CD14-positive monocyte (primary cell): ENCODE results near the gene GRB7. TPM values are rescaled to one million over a fixed set of nuclear protein-coding genes. Genes with fewer than 3 reads are reported as not detected.

Source experiments
- DNase-seq, 3 donors: peaks; one replicate each; pipeline ENCODE4 v3.0.0-alpha.2; 2011 to 2022
- H2AFZ ChIP-seq: 2 replicates; pipeline ENCODE4 v1.6.0; 2012; ENCODE audit warnings: mild to moderate bottlenecking, low read depth, low read length, inconsistent platforms; ENCODE audit not compliant: insufficient read depth, poor library complexity, severe bottlenecking
- H3K27ac ChIP-seq, 2 donors: 1 replicate in 1 of 2; 2 replicates in 1 of 2; pipeline ENCODE4 v1.5.1; 2012 to 2013; ENCODE audit warnings: low read length in 2 of 2, control low read depth in 1 of 2, inconsistent platforms in 1 of 2, low read depth in 1 of 2, mild to moderate bottlenecking in 1 of 2
- H3K27me3 ChIP-seq, 2 donors: one replicate each; pipeline versions ENCODE4 v1.6.0 to v1.6.1; 2011 to 2013; ENCODE audit warnings: low read length in 2 of 2; ENCODE audit not compliant: control insufficient read depth in 2 of 2, insufficient read depth in 2 of 2
- H3K36me3 ChIP-seq, 2 donors: replicated peaks in 1 of 2; 1 replicate in 1 of 2; 2 replicates in 1 of 2; pipeline versions ENCODE4 v1.5.1 to v1.6.1; 2012 to 2013; ENCODE audit warnings: low read length in 2 of 2, control low read depth in 1 of 2, inconsistent platforms in 1 of 2, mild to moderate bottlenecking in 1 of 2; ENCODE audit not compliant: insufficient read depth in 2 of 2, control insufficient read depth in 1 of 2
- H3K4me1 ChIP-seq, 2 donors: 1 replicate in 1 of 2; 2 replicates in 1 of 2; pipeline versions ENCODE4 v1.5.1 to v1.6.1; 2012 to 2013; ENCODE audit warnings: low read length in 2 of 2, control low read depth in 1 of 2, inconsistent platforms in 1 of 2, mild to moderate bottlenecking in 1 of 2, moderate library complexity in 1 of 2; ENCODE audit not compliant: insufficient read depth in 2 of 2, control insufficient read depth in 1 of 2
- H3K4me2 ChIP-seq: replicated peaks from 2 replicates; pipeline ENCODE3; 2012; ENCODE audit warnings: low read length, moderate library complexity, mild to moderate bottlenecking; ENCODE audit not compliant: poor library complexity, severe bottlenecking; ENCODE audit errors: extremely low read depth
- H3K4me3 ChIP-seq, 3 experiments: fragments of 200-600 bp in 1 of 3; sonication (generic) in 1 of 3; replicated peaks in 1 of 3; 1 replicate in 2 of 3; 2 replicates in 1 of 3; pipeline ENCODE4 v1.5.1; 2011 to 2013; ENCODE audit warnings: low read length in 3 of 3, mild to moderate bottlenecking in 3 of 3, control low read depth in 2 of 3, low read depth in 2 of 3, inconsistent platforms in 1 of 3, moderate library complexity in 1 of 3
- H3K79me2 ChIP-seq: 2 replicates; pipeline ENCODE4 v1.6.0; 2012; ENCODE audit warnings: mild to moderate bottlenecking, control low read depth, inconsistent platforms, low read length, moderate library complexity; ENCODE audit not compliant: insufficient read depth
- H3K9ac ChIP-seq: 2 replicates; pipeline ENCODE4 v1.6.0; 2017; ENCODE audit warnings: low read length, mild to moderate bottlenecking; ENCODE audit not compliant: insufficient read depth, poor library complexity, severe bottlenecking
- H3K9me3 ChIP-seq, 2 donors: replicated peaks in 1 of 2; 1 replicate in 1 of 2; 2 replicates in 1 of 2; pipeline versions ENCODE4 v1.5.1 to v1.6.1; 2012 to 2013; ENCODE audit warnings: low read length in 2 of 2, control low read depth in 1 of 2; ENCODE audit not compliant: control insufficient read depth in 1 of 2, insufficient read depth in 1 of 2
- H4K20me1 ChIP-seq: 2 replicates; pipeline ENCODE4 v1.6.0; 2012; ENCODE audit warnings: mild to moderate bottlenecking, low read length, control low read depth, moderate library complexity; ENCODE audit not compliant: insufficient read depth
- H3K27ac Mint-ChIP-seq, 7 donors: one replicate each; pipeline ENCODE4 v1.8.0; 2020; ENCODE audit warnings: mild to moderate bottlenecking in 7 of 7, mixed read lengths in 7 of 7, moderate library complexity in 6 of 7, inconsistent platforms in 2 of 7
- H3K27me3 Mint-ChIP-seq, 3 donors: one replicate each; pipeline ENCODE4 v1.8.0; 2021 to 2022; ENCODE audit warnings: low read depth in 3 of 3, mild to moderate bottlenecking in 3 of 3, mixed read lengths in 3 of 3, moderate library complexity in 3 of 3, inconsistent platforms in 1 of 3
- H3K36me3 Mint-ChIP-seq, 2 donors: one replicate each; pipeline ENCODE4 v1.8.0; 2020; ENCODE audit warnings: mixed read lengths in 2 of 2, inconsistent platforms in 1 of 2, mild to moderate bottlenecking in 1 of 2
- H3K4me1 Mint-ChIP-seq: one replicate; pipeline ENCODE4 v1.8.0; 2020; ENCODE audit warnings: mild to moderate bottlenecking, mixed read lengths
- H3K4me3 Mint-ChIP-seq, 2 donors: one replicate each; pipeline ENCODE4 v1.8.0; 2020; ENCODE audit warnings: mild to moderate bottlenecking in 2 of 2, mixed read lengths in 2 of 2, moderate library complexity in 1 of 2
- H3K9me3 Mint-ChIP-seq, 7 donors: one replicate each; pipeline ENCODE4 v1.8.0; 2020 to 2022; ENCODE audit warnings: mixed read lengths in 7 of 7, mild to moderate bottlenecking in 6 of 7, moderate library complexity in 6 of 7, inconsistent platforms in 2 of 7
- WGBS: methylation state at CpG from one replicate; pipeline ENCODE4 v1.1.5; 2013; ENCODE audit warnings: missing lambda C conversion rate; ENCODE audit not compliant: insufficient coverage; 5-methylcytosine and 5-hydroxymethylcytosine counted together
- intact Hi-C, 2 donors: fragments of 100-400 bp; cut with micrococcal nuclease; formaldehyde crosslinking; loops; one replicate each; pipeline versions ENCODE4 v1.15.0 to v1.15.1; 2023
- polyA plus RNA-seq, 3 donors: library from polyadenylated mRNA; depleted of rRNA in 1 of 3; unstranded in 2 of 3; stranded (reverse) in 1 of 3; fragments of 300-500 nt in 2 of 3; fragments of >200 nt in 1 of 3; fragmentation: Illumina TruSeq in 2 of 3; gene quantifications; 1 replicate in 2 of 3; 2 replicates in 1 of 3; pipeline ENCODE4 v1.2.3, GENCODE V29; 2012 to 2021
- TF ChIP-seq, protein P1 (sequence below): fragments of 200-600 bp; IDR thresholded peaks from one replicate; pipeline ENCODE4 v1.8.0; 2022; ENCODE audit warnings: antibody characterized with exemption, mild to moderate bottlenecking

Gene GRB7
- polyA plus RNA-seq, 3 donors, result not detected

DNA sequence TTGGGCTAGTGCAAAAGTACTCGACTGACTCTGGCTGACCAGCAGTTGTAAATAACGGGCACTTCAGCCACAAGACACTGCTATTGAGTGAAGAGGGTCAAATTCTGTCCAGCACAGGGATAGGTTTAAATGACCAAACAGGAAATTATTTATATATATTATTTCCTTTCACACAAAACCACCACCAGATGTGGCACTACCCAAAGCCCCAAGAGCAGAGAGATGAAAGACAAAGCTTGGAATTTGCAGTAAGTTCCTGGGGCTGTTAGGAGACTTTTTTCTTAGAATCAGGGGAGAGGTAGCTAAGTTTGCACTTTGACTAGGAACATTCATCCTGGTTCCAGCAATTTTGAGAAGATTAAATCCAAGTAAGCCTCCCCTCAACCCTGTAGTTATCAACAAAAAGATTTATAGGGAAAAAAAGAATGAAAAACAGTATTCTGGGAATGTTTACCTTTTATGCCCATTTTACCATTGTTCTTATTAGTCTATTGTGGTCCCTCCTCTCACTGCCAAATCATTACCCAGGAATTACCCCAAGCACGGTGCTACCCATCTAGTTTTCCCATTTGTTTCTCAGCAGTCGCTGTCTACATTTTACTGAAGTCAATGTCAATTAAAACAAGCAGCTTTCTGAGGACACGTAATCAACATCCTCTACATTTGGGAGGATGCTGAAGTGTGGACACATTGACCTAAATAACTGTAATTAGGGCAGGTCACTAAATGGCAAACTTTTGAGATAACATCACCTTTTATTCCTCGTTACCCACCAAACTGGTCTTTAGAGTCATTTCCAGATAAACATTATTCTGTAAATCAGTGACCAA, 43.5 kb downstream of the GRB7 start:
- H3K9me3 ChIP-seq, result no peaks in the 10 kb centered on the region
- Mint-ChIP-seq H3K27me3 (peaks cover 29 to 60% (median 30%) of the 10 kb centered on the region in 3 donors), H3K9me3 (peaks cover 0 to 3% (median 0%) of the 10 kb centered on the region in 7 donors), H3K4me3 (peak overlapping the region in 1 of 2 donors; percentile 54), H3K4me1 (peaks cover 32% of the 10 kb centered on the region), H3K36me3 (no peaks in the 10 kb centered on the region), H3K27ac (peak overlapping the region in 1 of 7 donors; percentile 57)
- no peaks in the 10 kb centered on the region for H4K20me1 ChIP-seq
- H3K27me3 ChIP-seq, result peaks cover 33 to 59% of the 10 kb centered on the region in 2 donors
- H3K79me2 ChIP-seq, result no peaks in the 10 kb centered on the region
- H3K4me3 ChIP-seq, result no peak overlapping the region
- 13% methylated on average over 2 of the region's 6 CpGs for WGBS
- H2AFZ ChIP-seq, result no peak overlapping the region
- intact Hi-C loops, result no loop called here
- no peak overlapping the region for H3K9ac ChIP-seq
- H3K4me2 ChIP-seq, result no peak overlapping the region
- TF ChIP-seq, protein P1, sequence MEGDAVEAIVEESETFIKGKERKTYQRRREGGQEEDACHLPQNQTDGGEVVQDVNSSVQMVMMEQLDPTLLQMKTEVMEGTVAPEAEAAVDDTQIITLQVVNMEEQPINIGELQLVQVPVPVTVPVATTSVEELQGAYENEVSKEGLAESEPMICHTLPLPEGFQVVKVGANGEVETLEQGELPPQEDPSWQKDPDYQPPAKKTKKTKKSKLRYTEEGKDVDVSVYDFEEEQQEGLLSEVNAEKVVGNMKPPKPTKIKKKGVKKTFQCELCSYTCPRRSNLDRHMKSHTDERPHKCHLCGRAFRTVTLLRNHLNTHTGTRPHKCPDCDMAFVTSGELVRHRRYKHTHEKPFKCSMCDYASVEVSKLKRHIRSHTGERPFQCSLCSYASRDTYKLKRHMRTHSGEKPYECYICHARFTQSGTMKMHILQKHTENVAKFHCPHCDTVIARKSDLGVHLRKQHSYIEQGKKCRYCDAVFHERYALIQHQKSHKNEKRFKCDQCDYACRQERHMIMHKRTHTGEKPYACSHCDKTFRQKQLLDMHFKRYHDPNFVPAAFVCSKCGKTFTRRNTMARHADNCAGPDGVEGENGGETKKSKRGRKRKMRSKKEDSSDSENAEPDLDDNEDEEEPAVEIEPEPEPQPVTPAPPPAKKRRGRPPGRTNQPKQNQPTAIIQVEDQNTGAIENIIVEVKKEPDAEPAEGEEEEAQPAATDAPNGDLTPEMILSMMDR, result no peak
- no peak for DNase-seq
- no peaks in the 10 kb centered on the region for H3K36me3 ChIP-seq
- H3K27ac ChIP-seq, result no peak overlapping the region
- H3K4me1 ChIP-seq, result peaks cover 13 to 23% of the 10 kb centered on the region in 2 donors

DNA sequence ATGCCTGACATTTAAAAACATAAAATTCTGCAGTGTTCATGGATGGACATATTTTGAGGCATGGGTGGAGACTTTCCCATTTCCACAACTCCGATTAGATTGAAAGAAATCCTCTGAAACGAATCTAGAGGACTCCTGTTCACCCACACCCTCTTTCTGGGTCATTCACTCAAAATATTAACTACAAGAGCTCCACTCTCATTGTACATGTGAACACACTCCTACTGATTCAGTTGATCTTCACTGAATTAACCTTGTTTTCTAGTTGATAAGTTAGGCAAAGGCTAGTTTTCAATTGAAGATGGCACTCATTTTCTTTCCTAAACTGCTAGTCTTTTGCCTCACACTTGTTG, 44.1 kb downstream of the GRB7 start:
- Mint-ChIP-seq H3K4me3 (peak overlapping the region in 1 of 2 donors; percentile 70), H3K4me1 (peaks cover 32% of the 10 kb centered on the region), H3K27ac (no peak overlapping the region), H3K27me3 (peaks cover 26 to 57% (median 26%) of the 10 kb centered on the region in 3 donors), H3K36me3 (no peaks in the 10 kb centered on the region), H3K9me3 (peaks cover 0 to 3% (median 0%) of the 10 kb centered on the region in 7 donors)
- H3K9ac ChIP-seq, result no peak overlapping the region
- H3K4me1 ChIP-seq, result peaks cover 13 to 23% of the 10 kb centered on the region in 2 donors
- intact Hi-C loops, result no loop called here
- no peak overlapping the region for H3K4me3 ChIP-seq
- H3K4me2 ChIP-seq, result no peak overlapping the region
- no peak overlapping the region for H3K27ac ChIP-seq
- H3K36me3 ChIP-seq, result no peaks in the 10 kb centered on the region
- no peak overlapping the region for H2AFZ ChIP-seq
- H3K27me3 ChIP-seq, result peaks cover 33 to 57% of the 10 kb centered on the region in 2 donors
- no peaks in the 10 kb centered on the region for H3K9me3 ChIP-seq
- no peaks in the 10 kb centered on the region for H3K79me2 ChIP-seq
- no peaks in the 10 kb centered on the region for H4K20me1 ChIP-seq
- WGBS, result no CpG with 5 or more reads among the region's 2 CpGs
- TF ChIP-seq, protein P1, result no peak
- DNase-seq, result no peak
